H1 (cell line): ENCODE results near the gene CDKN2AIP. TPM values are rescaled to one million over a fixed set of nuclear protein-coding genes. Genes with fewer than 3 reads are reported as not detected.

Experiments
- CTCF ChIA-PET: fragments of 300-600 bp; sonication (Branson Sonifier 250); formaldehyde crosslinking; loops from one replicate; lab custom pipeline; 2021; ENCODE audit not compliant: partially characterized antibody; lab: Charles Lee
- POLR2A ChIA-PET: fragments of 300-600 bp; sonication (Branson Sonifier 250); formaldehyde crosslinking; loops from one replicate; lab custom pipeline; 2021; ENCODE audit warnings: inconsistent platforms; ENCODE audit not compliant: partially characterized antibody; lab: Charles Lee
- DNase-seq, 2 experiments: peaks; one replicate each; pipeline versions ENCODE4 v3.0.0 to v3.0.0-alpha.2; 2010 to 2022; ENCODE audit warnings: low spot score in 2 of 2, low read depth in 1 of 2, mixed read lengths in 1 of 2
- FAIRE-seq: peaks from 2 replicates; lab custom pipeline; 2011; peaks lifted over from hg19 to GRCh38; lab: Jason Lieb, UNC
- H2AFZ ChIP-seq: 2 replicates; pipeline ENCODE4 v1.8.1; 2012; ENCODE audit warnings: low read length, inconsistent platforms
- H2AK5ac ChIP-seq: 2 replicates; pipeline ENCODE4 v1.6.1; 2013; ENCODE audit warnings: low read depth, low read length
- H2BK120ac ChIP-seq: replicated peaks from 2 replicates; pipeline ENCODE3; 2013; ENCODE audit warnings: low read depth, low read length, inconsistent platforms
- H2BK12ac ChIP-seq: 2 replicates; pipeline ENCODE4 v1.6.1; 2013; ENCODE audit warnings: low read depth, low read length
- H2BK15ac ChIP-seq: 2 replicates; pipeline ENCODE4 v1.6.1; 2013; ENCODE audit warnings: low read length
- H2BK20ac ChIP-seq: 2 replicates; pipeline ENCODE4 v1.6.1; 2013; ENCODE audit warnings: low read length
- H2BK5ac ChIP-seq: 2 replicates; pipeline ENCODE4 v1.6.1; 2013; ENCODE audit warnings: low read depth, low read length
- H3K14ac ChIP-seq: 2 replicates; pipeline ENCODE4 v1.6.1; 2013; ENCODE audit warnings: inconsistent platforms; ENCODE audit not compliant: insufficient read length
- H3K18ac ChIP-seq: 2 replicates; pipeline ENCODE4 v1.6.1; 2013; ENCODE audit warnings: low read length; ENCODE audit errors: extremely low read depth
- H3K23ac ChIP-seq: 2 replicates; pipeline ENCODE4 v1.6.1; 2013; ENCODE audit warnings: inconsistent platforms; ENCODE audit not compliant: insufficient read length
- H3K23me2 ChIP-seq: 2 replicates; pipeline ENCODE4 v1.6.1; 2013; ENCODE audit warnings: low read depth, low read length
- H3K27ac ChIP-seq: 2 replicates; pipeline ENCODE4 v1.6.1; 2011; ENCODE audit warnings: low read depth, low read length, inconsistent platforms
- H3K27me3 ChIP-seq, 4 experiments: replicated peaks in 1 of 4; 1 replicate in 1 of 4; 2 replicates in 3 of 4; pipeline versions ENCODE4 v1.6.1 to v1.8.1; 2011 to 2013; ENCODE audit warnings: low read length in 3 of 4, mild to moderate bottlenecking in 3 of 4, inconsistent platforms in 2 of 4, mixed read lengths in 2 of 4, moderate library complexity in 1 of 4; ENCODE audit not compliant: control insufficient read depth in 3 of 4, insufficient read depth in 3 of 4; ENCODE audit errors: extremely low read depth in 1 of 4
- H3K36me3 ChIP-seq, 4 experiments: 2 replicates each; pipeline versions ENCODE4 v1.6.1 to v1.8.1; 2011 to 2013; ENCODE audit warnings: mild to moderate bottlenecking in 4 of 4, low read length in 3 of 4, moderate library complexity in 2 of 4, control low read depth in 1 of 4, inconsistent platforms in 1 of 4; ENCODE audit not compliant: insufficient read depth in 4 of 4, control insufficient read depth in 2 of 4
- H3K4ac ChIP-seq: replicated peaks from 2 replicates; pipeline ENCODE3; 2013; ENCODE audit warnings: low read length, low read depth, mixed read lengths, inconsistent platforms; ENCODE audit not compliant: insufficient read length
- H3K4me1 ChIP-seq, 4 experiments: replicated peaks in 1 of 4; 1 replicate in 1 of 4; 2 replicates in 3 of 4; pipeline versions ENCODE4 v1.6.1 to v1.8.1; 2011 to 2013; ENCODE audit warnings: low read length in 3 of 4, inconsistent platforms in 2 of 4, mixed read lengths in 1 of 4; ENCODE audit not compliant: insufficient read depth in 4 of 4, control insufficient read depth in 3 of 4
- H3K4me2 ChIP-seq, 2 experiments: 2 replicates each; pipeline versions ENCODE4 v1.6.1 to v1.8.1; 2011 to 2013; ENCODE audit warnings: low read depth in 2 of 2, low read length in 2 of 2, control low read depth in 1 of 2, inconsistent platforms in 1 of 2, mild to moderate bottlenecking in 1 of 2; ENCODE audit not compliant: insufficient read depth in 1 of 2
- H3K4me3 ChIP-seq, 4 experiments: fragments of 200-600, 300-600 bp in 1 of 4; sonication (generic), shearing (Covaris generic), sonication (Bioruptor Twin) in 1 of 4; 2 replicates each; pipeline versions ENCODE4 v1.5.1 to v1.8.1; 2011 to 2016; ENCODE audit warnings: low read length in 4 of 4, low read depth in 3 of 4, control low read depth in 2 of 4, inconsistent platforms in 2 of 4, mild to moderate bottlenecking in 2 of 4, mixed read lengths in 1 of 4, moderate library complexity in 1 of 4; ENCODE audit not compliant: insufficient read depth in 2 of 4; ENCODE audit errors: extremely low read depth in 1 of 4
- H3K56ac ChIP-seq: replicated peaks from 2 replicates; pipeline ENCODE3; 2013; ENCODE audit warnings: low read depth, mild to moderate bottlenecking, mixed read lengths, low read length, inconsistent platforms; ENCODE audit not compliant: insufficient read length
- H3K79me1 ChIP-seq: 2 replicates; pipeline ENCODE4 v1.6.1; 2013; ENCODE audit warnings: low read depth, low read length, control low read depth
- H3K79me2 ChIP-seq, 2 experiments: 2 replicates each; pipeline versions ENCODE4 v1.6.1 to v1.8.1; 2012 to 2013; ENCODE audit warnings: low read length in 2 of 2, mild to moderate bottlenecking in 2 of 2, inconsistent platforms in 1 of 2; ENCODE audit not compliant: insufficient read depth in 2 of 2, control insufficient read depth in 1 of 2
- H3K9ac ChIP-seq, 4 experiments: replicated peaks in 1 of 4; 1 replicate in 1 of 4; 2 replicates in 3 of 4; pipeline versions ENCODE4 v1.6.1 to v1.8.1; 2011 to 2013; ENCODE audit warnings: low read depth in 3 of 4, low read length in 3 of 4, control low read depth in 2 of 4, mild to moderate bottlenecking in 2 of 4, moderate library complexity in 2 of 4, inconsistent platforms in 1 of 4; ENCODE audit errors: extremely low read depth in 1 of 4
- H3K9me3 ChIP-seq, 2 experiments: 2 replicates each; pipeline versions ENCODE4 v1.6.1 to v1.8.1; 2012 to 2013; ENCODE audit warnings: mild to moderate bottlenecking in 2 of 2, moderate library complexity in 2 of 2, control low read depth in 1 of 2, inconsistent platforms in 1 of 2, low read depth in 1 of 2, low read length in 1 of 2, mixed read lengths in 1 of 2; ENCODE audit not compliant: insufficient read depth in 2 of 2
- H4K20me1 ChIP-seq, 2 experiments: replicated peaks in 1 of 2; 2 replicates each; pipeline versions ENCODE3 to v1.8.1; 2011 to 2013; ENCODE audit warnings: inconsistent platforms in 2 of 2, low read length in 2 of 2, mild to moderate bottlenecking in 1 of 2; ENCODE audit not compliant: insufficient read depth in 2 of 2, control insufficient read depth in 1 of 2
- H4K5ac ChIP-seq: 2 replicates; pipeline ENCODE4 v1.6.1; 2013; ENCODE audit warnings: low read length, low read depth, mixed read lengths, inconsistent platforms; ENCODE audit not compliant: insufficient read length
- H4K8ac ChIP-seq: 2 replicates; pipeline ENCODE4 v1.8.0; 2013; ENCODE audit warnings: mild to moderate bottlenecking, moderate library complexity, low read length, inconsistent platforms; ENCODE audit not compliant: insufficient read depth; ENCODE audit errors: extremely low read depth
- H4K91ac ChIP-seq: replicated peaks from 2 replicates; pipeline ENCODE3; 2013; ENCODE audit warnings: low read length, mixed read lengths, inconsistent platforms; ENCODE audit not compliant: insufficient read length
- ATF3 ChIP-seq: IDR thresholded peaks from 2 replicates; pipeline ENCODE4 v1.6.1; 2011; ENCODE audit warnings: low read depth, mild to moderate bottlenecking, low read length; ENCODE audit not compliant: insufficient read depth
- HDAC2 ChIP-seq, 2 experiments: fragments of 300-600 bp in 1 of 2; sonication (generic) in 1 of 2; IDR thresholded peaks; 2 replicates each; pipeline ENCODE4 v1.6.1; 2011 to 2012; ENCODE audit warnings: low read depth in 2 of 2, low read length in 2 of 2, mild to moderate bottlenecking in 2 of 2, moderate library complexity in 2 of 2, borderline replicate concordance in 1 of 2, inconsistent platforms in 1 of 2
- NRF1 ChIP-seq: IDR thresholded peaks from 2 replicates; pipeline ENCODE4 v1.6.1; 2011; ENCODE audit warnings: mild to moderate bottlenecking, low read depth, low read length, improper control_type of control experiment
- POLR2A ChIP-seq, 2 experiments: IDR thresholded peaks; 1 replicate in 1 of 2; 2 replicates in 1 of 2; pipeline ENCODE4 v1.6.1; 2011; ENCODE audit warnings: low read depth in 2 of 2, low read length in 2 of 2, mild to moderate bottlenecking in 2 of 2; ENCODE audit errors: control extremely low read depth in 1 of 2
- WGBS, 2 experiments: shearing (Covaris generic) in 1 of 2; methylation state at CpG; one replicate each; pipeline versions ENCODE4 v1.1.6 to v1.1.7; 2013 to 2015; ENCODE audit warnings: low lambda C conversion rate in 2 of 2, mixed read lengths in 2 of 2, inconsistent platforms in 1 of 2, low coverage in 1 of 2, missing lambda C conversion rate in 1 of 2; ENCODE audit not compliant: insufficient replicate concordance in 2 of 2, insufficient coverage in 1 of 2, insufficient read length in 1 of 2; ENCODE audit errors: extremely low coverage in 1 of 2, missing lambda C conversion rate in 1 of 2; 5-methylcytosine and 5-hydroxymethylcytosine counted together
- polyA plus RNA-seq, 7 experiments: library from polyadenylated mRNA; depleted of rRNA in 3 of 7; stranded (reverse) in 5 of 7; unstranded in 2 of 7; fragments of >200 nt in 5 of 7; fragments of 200-250 nt in 2 of 7; gene quantifications; 1 replicate in 5 of 7; 2 replicates in 1 of 7; 4 replicates in 1 of 7; pipeline versions ENCODE4 v1.2.1 to v1.2.3, GENCODE V29; 2011 to 2013; ENCODE audit warnings: missing spikeins in 2 of 7, mixed read lengths in 2 of 7
- total RNA-seq: library from RNA; stranded (reverse); fragmentation: NEBNext Ultra II Directional; extraction: Animal tissue kit (Norgen Biotek cat#: 25700); gene quantifications from 2 replicates; pipeline ENCODE4 v1.2.1, GENCODE V29; 2021

CDKN2AIP gene
- total and polyA plus RNA-seq, 2 of the 8 experiments (the other 6 are each of a cell fraction or from before 2014, with no cell fraction given), result 6.0 to 14.0 TPM

- H3K23me2 ChIP-seq, result no peaks in the 10 kb centered on the region
- 97% methylated on average over 3 of the region's 3 CpGs; no CpG with 5 or more reads in 1 of the 2 experiments for WGBS, 2 experiments
- DNase-seq, result no peak
- H3K14ac ChIP-seq, result no peak overlapping the region
- no peak overlapping the region for H2AK5ac ChIP-seq
- H2BK15ac ChIP-seq, result no peak overlapping the region
- no peak overlapping the region for H2BK12ac ChIP-seq
- H3K27me3 ChIP-seq, result no peaks in the 10 kb centered on the region
- H3K79me2 ChIP-seq, result no peaks in the 10 kb centered on the region
- H2BK5ac ChIP-seq, result no peak overlapping the region
- no peak for FAIRE-seq
- no peak overlapping the region for H3K4me2 ChIP-seq
- no peak overlapping the region for H3K27ac ChIP-seq
- H3K23ac ChIP-seq, result no peak overlapping the region
- H3K4me1 ChIP-seq, result no peaks in the 10 kb centered on the region
- H4K20me1 ChIP-seq, result no peaks in the 10 kb centered on the region
- no peaks in the 10 kb centered on the region for H3K79me1 ChIP-seq
- H2BK120ac ChIP-seq, result no peak overlapping the region
- no peaks in the 10 kb centered on the region for H3K9me3 ChIP-seq
- H3K56ac ChIP-seq, result no peak overlapping the region
- no peak overlapping the region for H3K4ac ChIP-seq
- no peak overlapping the region for H4K5ac ChIP-seq
- no peak overlapping the region for H2BK20ac ChIP-seq
- H3K36me3 ChIP-seq, result peaks cover 0 to 6% (median 0%) of the 10 kb centered on the region in 4 experiments; a peak in 2 of 8 replicates
- no peak overlapping the region for H3K4me3 ChIP-seq
- no peak overlapping the region for H4K91ac ChIP-seq
- H3K18ac ChIP-seq, result no peak overlapping the region
- no peak overlapping the region for H3K9ac ChIP-seq
- H4K8ac ChIP-seq, result no peak overlapping the region
- H2AFZ ChIP-seq, result no peak overlapping the region
- ChIA-PET CTCF (no interaction called here), POLR2A (interaction anchor here (0.6 to 1.1 kb wide), 2 partner anchors 9 to 1382 kb away, joined by 3 to 4 read pairs; no protein-coding TSS in a partner anchor)
- TF ChIP-seq POLR2A (IDR thresholded peaks at IDR 0.05; ENCODE audit: control extremely low read depth in 1 of 2, low read depth in 2 of 2, low read length in 2 of 2), result no peak
- no peak for TF ChIP-seq NRF1
- TF ChIP-seq HDAC2 (IDR thresholded peaks at IDR 0.05; ENCODE audit: borderline replicate concordance in 1 of 2, low read depth in 2 of 2, low read length in 2 of 2), result no peak
- TF ChIP-seq ATF3, result no peak
Measured at GRCh38 chr4:183492791-183493222, 48.4 kb downstream of the CDKN2AIP start.
